CD14-positive monocyte (primary cell): ENCODE data around the gene KIZ. TPM values are rescaled to one million over a fixed set of nuclear protein-coding genes. Genes with fewer than 3 reads are reported as not detected.

Experiments
- DNase-seq, 3 donors: peaks; one replicate each; pipeline ENCODE4 v3.0.0-alpha.2; 2011 to 2022
- H2AFZ ChIP-seq: 2 replicates; pipeline ENCODE4 v1.6.0; 2012; ENCODE audit warnings: mild to moderate bottlenecking, low read depth, low read length, inconsistent platforms; ENCODE audit not compliant: insufficient read depth, poor library complexity, severe bottlenecking
- H3K27ac ChIP-seq, 2 donors: 1 replicate in 1 of 2; 2 replicates in 1 of 2; pipeline ENCODE4 v1.5.1; 2012 to 2013; ENCODE audit warnings: low read length in 2 of 2, control low read depth in 1 of 2, inconsistent platforms in 1 of 2, low read depth in 1 of 2, mild to moderate bottlenecking in 1 of 2
- H3K27me3 ChIP-seq, 2 donors: one replicate each; pipeline versions ENCODE4 v1.6.0 to v1.6.1; 2011 to 2013; ENCODE audit warnings: low read length in 2 of 2; ENCODE audit not compliant: control insufficient read depth in 2 of 2, insufficient read depth in 2 of 2
- H3K36me3 ChIP-seq, 2 donors: replicated peaks in 1 of 2; 1 replicate in 1 of 2; 2 replicates in 1 of 2; pipeline versions ENCODE4 v1.5.1 to v1.6.1; 2012 to 2013; ENCODE audit warnings: low read length in 2 of 2, control low read depth in 1 of 2, inconsistent platforms in 1 of 2, mild to moderate bottlenecking in 1 of 2; ENCODE audit not compliant: insufficient read depth in 2 of 2, control insufficient read depth in 1 of 2
- H3K4me1 ChIP-seq, 2 donors: 1 replicate in 1 of 2; 2 replicates in 1 of 2; pipeline versions ENCODE4 v1.5.1 to v1.6.1; 2012 to 2013; ENCODE audit warnings: low read length in 2 of 2, control low read depth in 1 of 2, inconsistent platforms in 1 of 2, mild to moderate bottlenecking in 1 of 2, moderate library complexity in 1 of 2; ENCODE audit not compliant: insufficient read depth in 2 of 2, control insufficient read depth in 1 of 2
- H3K4me2 ChIP-seq: replicated peaks from 2 replicates; pipeline ENCODE3; 2012; ENCODE audit warnings: low read length, moderate library complexity, mild to moderate bottlenecking; ENCODE audit not compliant: poor library complexity, severe bottlenecking; ENCODE audit errors: extremely low read depth
- H3K4me3 ChIP-seq, 3 experiments: fragments of 200-600 bp in 1 of 3; sonication (generic) in 1 of 3; replicated peaks in 1 of 3; 1 replicate in 2 of 3; 2 replicates in 1 of 3; pipeline ENCODE4 v1.5.1; 2011 to 2013; ENCODE audit warnings: low read length in 3 of 3, mild to moderate bottlenecking in 3 of 3, control low read depth in 2 of 3, low read depth in 2 of 3, inconsistent platforms in 1 of 3, moderate library complexity in 1 of 3
- H3K79me2 ChIP-seq: 2 replicates; pipeline ENCODE4 v1.6.0; 2012; ENCODE audit warnings: mild to moderate bottlenecking, control low read depth, inconsistent platforms, low read length, moderate library complexity; ENCODE audit not compliant: insufficient read depth
- H3K9ac ChIP-seq: 2 replicates; pipeline ENCODE4 v1.6.0; 2017; ENCODE audit warnings: low read length, mild to moderate bottlenecking; ENCODE audit not compliant: insufficient read depth, poor library complexity, severe bottlenecking
- H3K9me3 ChIP-seq, 2 donors: replicated peaks in 1 of 2; 1 replicate in 1 of 2; 2 replicates in 1 of 2; pipeline versions ENCODE4 v1.5.1 to v1.6.1; 2012 to 2013; ENCODE audit warnings: low read length in 2 of 2, control low read depth in 1 of 2; ENCODE audit not compliant: control insufficient read depth in 1 of 2, insufficient read depth in 1 of 2
- H4K20me1 ChIP-seq: 2 replicates; pipeline ENCODE4 v1.6.0; 2012; ENCODE audit warnings: mild to moderate bottlenecking, low read length, control low read depth, moderate library complexity; ENCODE audit not compliant: insufficient read depth
- H3K27ac Mint-ChIP-seq, 7 donors: one replicate each; pipeline ENCODE4 v1.8.0; 2020; ENCODE audit warnings: mild to moderate bottlenecking in 7 of 7, mixed read lengths in 7 of 7, moderate library complexity in 6 of 7, inconsistent platforms in 2 of 7
- H3K27me3 Mint-ChIP-seq, 3 donors: one replicate each; pipeline ENCODE4 v1.8.0; 2021 to 2022; ENCODE audit warnings: low read depth in 3 of 3, mild to moderate bottlenecking in 3 of 3, mixed read lengths in 3 of 3, moderate library complexity in 3 of 3, inconsistent platforms in 1 of 3
- H3K36me3 Mint-ChIP-seq, 2 donors: one replicate each; pipeline ENCODE4 v1.8.0; 2020; ENCODE audit warnings: mixed read lengths in 2 of 2, inconsistent platforms in 1 of 2, mild to moderate bottlenecking in 1 of 2
- H3K4me1 Mint-ChIP-seq: one replicate; pipeline ENCODE4 v1.8.0; 2020; ENCODE audit warnings: mild to moderate bottlenecking, mixed read lengths
- H3K4me3 Mint-ChIP-seq, 2 donors: one replicate each; pipeline ENCODE4 v1.8.0; 2020; ENCODE audit warnings: mild to moderate bottlenecking in 2 of 2, mixed read lengths in 2 of 2, moderate library complexity in 1 of 2
- H3K9me3 Mint-ChIP-seq, 7 donors: one replicate each; pipeline ENCODE4 v1.8.0; 2020 to 2022; ENCODE audit warnings: mixed read lengths in 7 of 7, mild to moderate bottlenecking in 6 of 7, moderate library complexity in 6 of 7, inconsistent platforms in 2 of 7
- WGBS: methylation state at CpG from one replicate; pipeline ENCODE4 v1.1.5; 2013; ENCODE audit warnings: missing lambda C conversion rate; ENCODE audit not compliant: insufficient coverage; 5-methylcytosine and 5-hydroxymethylcytosine counted together
- intact Hi-C, 2 donors: fragments of 100-400 bp; cut with micrococcal nuclease; formaldehyde crosslinking; loops; one replicate each; pipeline versions ENCODE4 v1.15.0 to v1.15.1; 2023
- polyA plus RNA-seq, 3 donors: library from polyadenylated mRNA; depleted of rRNA in 1 of 3; unstranded in 2 of 3; stranded (reverse) in 1 of 3; fragments of 300-500 nt in 2 of 3; fragments of >200 nt in 1 of 3; fragmentation: Illumina TruSeq in 2 of 3; gene quantifications; 1 replicate in 2 of 3; 2 replicates in 1 of 3; pipeline ENCODE4 v1.2.3, GENCODE V29; 2012 to 2021
- TF ChIP-seq, protein P1 (sequence below): fragments of 200-600 bp; IDR thresholded peaks from one replicate; pipeline ENCODE4 v1.8.0; 2022; ENCODE audit warnings: antibody characterized with exemption, mild to moderate bottlenecking

Gene KIZ
- polyA plus RNA-seq, 3 donors, result 7.2 to 13.2 (median 10.2) TPM

- DNase-seq, result no peak
- Histone ChIP-seq H3K36me3 (no peaks in the 10 kb centered on the region), H3K27me3 (no peaks in the 10 kb centered on the region), H3K9me3 (no peaks in the 10 kb centered on the region), H3K4me2 (no peak overlapping the region), H3K79me2 (no peaks in the 10 kb centered on the region), H4K20me1 (no peaks in the 10 kb centered on the region), H3K9ac (no peak overlapping the region), H3K4me1 (no peaks in the 10 kb centered on the region), H2AFZ (no peak overlapping the region), H3K4me3 (no peak overlapping the region), H3K27ac (no peak overlapping the region)
- Mint-ChIP-seq H3K27ac (no peak overlapping the region), H3K36me3 (peaks cover 8% of the 10 kb centered on the region in 2 donors), H3K4me3 (no peak overlapping the region), H3K4me1 (no peaks in the 10 kb centered on the region), H3K9me3 (peaks cover 0 to 3% (median 0%) of the 10 kb centered on the region in 7 donors), H3K27me3 (peaks cover 0 to 6% (median 0%) of the 10 kb centered on the region in 3 donors)
- TF ChIP-seq, protein P1, sequence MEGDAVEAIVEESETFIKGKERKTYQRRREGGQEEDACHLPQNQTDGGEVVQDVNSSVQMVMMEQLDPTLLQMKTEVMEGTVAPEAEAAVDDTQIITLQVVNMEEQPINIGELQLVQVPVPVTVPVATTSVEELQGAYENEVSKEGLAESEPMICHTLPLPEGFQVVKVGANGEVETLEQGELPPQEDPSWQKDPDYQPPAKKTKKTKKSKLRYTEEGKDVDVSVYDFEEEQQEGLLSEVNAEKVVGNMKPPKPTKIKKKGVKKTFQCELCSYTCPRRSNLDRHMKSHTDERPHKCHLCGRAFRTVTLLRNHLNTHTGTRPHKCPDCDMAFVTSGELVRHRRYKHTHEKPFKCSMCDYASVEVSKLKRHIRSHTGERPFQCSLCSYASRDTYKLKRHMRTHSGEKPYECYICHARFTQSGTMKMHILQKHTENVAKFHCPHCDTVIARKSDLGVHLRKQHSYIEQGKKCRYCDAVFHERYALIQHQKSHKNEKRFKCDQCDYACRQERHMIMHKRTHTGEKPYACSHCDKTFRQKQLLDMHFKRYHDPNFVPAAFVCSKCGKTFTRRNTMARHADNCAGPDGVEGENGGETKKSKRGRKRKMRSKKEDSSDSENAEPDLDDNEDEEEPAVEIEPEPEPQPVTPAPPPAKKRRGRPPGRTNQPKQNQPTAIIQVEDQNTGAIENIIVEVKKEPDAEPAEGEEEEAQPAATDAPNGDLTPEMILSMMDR, result no peak
- intact Hi-C loops, result no loop called here
- no CpG with 5 or more reads among the region's 4 CpGs for WGBS
Measured at GRCh38 chr20:21203088-21203656, 77.3 kb downstream of the KIZ start.

- H3K4me1 Mint-ChIP-seq, result no peaks in the 10 kb centered on the region
- Histone ChIP-seq H3K4me3 (no peak overlapping the region), H3K9me3 (no peaks in the 10 kb centered on the region), H3K27ac (no peak overlapping the region), H3K4me1 (no peaks in the 10 kb centered on the region), H3K36me3 (no peaks in the 10 kb centered on the region), H4K20me1 (no peaks in the 10 kb centered on the region), H3K9ac (no peak overlapping the region), H3K79me2 (no peaks in the 10 kb centered on the region), H3K27me3 (no peaks in the 10 kb centered on the region), H2AFZ (no peak overlapping the region), H3K4me2 (no peak overlapping the region)
- no peak overlapping the region for H3K4me3 Mint-ChIP-seq
- peaks cover 0 to 6% (median 0%) of the 10 kb centered on the region in 3 donors for H3K27me3 Mint-ChIP-seq
- TF ChIP-seq, protein P1, result no peak
- intact Hi-C loops, result no loop called here
- H3K27ac Mint-ChIP-seq, result no peak overlapping the region
- H3K36me3 Mint-ChIP-seq, result peaks cover 8 to 9% of the 10 kb centered on the region in 2 donors
- DNase-seq, result no peak
- H3K9me3 Mint-ChIP-seq, result peaks cover 0 to 3% (median 0%) of the 10 kb centered on the region in 7 donors
- 91% methylated on average over 1 of the region's 3 CpGs for WGBS
Measured at GRCh38 chr20:21206584-21206983, 80.7 kb downstream of the KIZ start.
